ENCODE results near the gene SH3BGR.

SH3BGR gene

GRCh38 chr21:39429445-39429844 is 22.3 kb upstream of the SH3BGR start:
- Histone ChIP-seq H3K79me1 (replicated peaks; ENCODE audit: low read length, poor library complexity, severe bottlenecking) (no peaks in the 10 kb centered on the region), H3K9me3 (ENCODE audit: control insufficient read depth, low read length) (no peaks in the 10 kb centered on the region), H3K23ac (ENCODE audit: low read length in 2 of 2) (no peak overlapping the region), H2BK5ac (ENCODE audit: low read depth, low read length, poor library complexity, severe bottlenecking) (no peak overlapping the region), H2AFZ (ENCODE audit: low read depth, low read length) (no peak overlapping the region), H4K91ac (ENCODE audit: low read length) (no peak overlapping the region), H3K27ac (ENCODE audit: low read length, poor library complexity, severe bottlenecking) (no peak overlapping the region), H3K4me3 (ENCODE audit: insufficient read depth in 1 of 2, low read depth in 1 of 2, low read length in 2 of 2) (no peak overlapping the region), H3K4me1 (ENCODE audit: control insufficient read depth, insufficient read depth, low read depth, low read length) (no peaks in the 10 kb centered on the region), H2AK5ac (ENCODE audit: low read length, severe bottlenecking) (no peak overlapping the region), H3K36me3 (ENCODE audit: control insufficient read depth in 1 of 2, insufficient read depth in 2 of 2, low read depth in 1 of 2, low read length in 2 of 2) (no peaks in the 10 kb centered on the region), H3K9ac (ENCODE audit: low read length) (no peak overlapping the region), H3K14ac (ENCODE audit: low read length in 2 of 2) (no peak overlapping the region), H3K18ac (ENCODE audit: low read depth in 1 of 2, low read length in 2 of 2) (no peak overlapping the region), H3K4me2 (ENCODE audit: low read length, poor library complexity, severe bottlenecking) (no peak overlapping the region), H3K27me3 (ENCODE audit: control insufficient read depth in 1 of 2, insufficient read depth in 1 of 2, low read length in 2 of 2) (no peaks in the 10 kb centered on the region), H4K8ac (ENCODE audit: low read length) (no peak overlapping the region), H2BK120ac (ENCODE audit: low read depth, low read length) (no peak overlapping the region), H2BK12ac (ENCODE audit: low read length in 2 of 2) (no peak overlapping the region), H2BK15ac (ENCODE audit: low read depth, poor library complexity, severe bottlenecking) (no peak overlapping the region), H3K4ac (ENCODE audit: low read depth in 1 of 2, low read length in 2 of 2) (no peak overlapping the region)
- WGBS: 100% methylated on average over 2 of the region's 2 CpGs
- no peak for DNase-seq

GRCh38 chr21:39430016-39430415 is 21.8 kb upstream of the SH3BGR start:
- Histone ChIP-seq H2AFZ (ENCODE audit: low read depth, low read length) (no peak overlapping the region), H3K18ac (ENCODE audit: low read depth in 1 of 2, low read length in 2 of 2) (no peak overlapping the region), H3K14ac (ENCODE audit: low read length in 2 of 2) (no peak overlapping the region), H2AK5ac (ENCODE audit: low read length, severe bottlenecking) (no peak overlapping the region), H3K36me3 (ENCODE audit: control insufficient read depth in 1 of 2, insufficient read depth in 2 of 2, low read depth in 1 of 2, low read length in 2 of 2) (no peaks in the 10 kb centered on the region), H3K9ac (ENCODE audit: low read length) (no peak overlapping the region), H3K27me3 (ENCODE audit: control insufficient read depth in 1 of 2, insufficient read depth in 1 of 2, low read length in 2 of 2) (no peaks in the 10 kb centered on the region), H3K4me1 (ENCODE audit: control insufficient read depth, insufficient read depth, low read depth, low read length) (no peaks in the 10 kb centered on the region), H4K8ac (ENCODE audit: low read length) (no peak overlapping the region), H3K27ac (ENCODE audit: low read length, poor library complexity, severe bottlenecking) (no peak overlapping the region), H3K79me1 (replicated peaks; ENCODE audit: low read length, poor library complexity, severe bottlenecking) (no peaks in the 10 kb centered on the region), H2BK15ac (ENCODE audit: low read depth, poor library complexity, severe bottlenecking) (no peak overlapping the region), H3K4me2 (ENCODE audit: low read length, poor library complexity, severe bottlenecking) (no peak overlapping the region), H3K4ac (ENCODE audit: low read depth in 1 of 2, low read length in 2 of 2) (no peak overlapping the region), H3K9me3 (ENCODE audit: control insufficient read depth, low read length) (no peaks in the 10 kb centered on the region), H2BK12ac (ENCODE audit: low read length in 2 of 2) (no peak overlapping the region), H4K91ac (ENCODE audit: low read length) (no peak overlapping the region), H3K4me3 (ENCODE audit: insufficient read depth in 1 of 2, low read depth in 1 of 2, low read length in 2 of 2) (no peak overlapping the region), H2BK5ac (ENCODE audit: low read depth, low read length, poor library complexity, severe bottlenecking) (no peak overlapping the region), H2BK120ac (ENCODE audit: low read depth, low read length) (no peak overlapping the region), H3K23ac (ENCODE audit: low read length in 2 of 2) (no peak overlapping the region)
- DNase-seq: no peak
- 95% methylated on average over 3 of the region's 3 CpGs for WGBS

- Histone ChIP-seq H2BK120ac (ENCODE audit: low read depth, low read length) (no peak overlapping the region), H3K23ac (ENCODE audit: low read length in 2 of 2) (no peak overlapping the region), H3K27me3 (ENCODE audit: control insufficient read depth in 1 of 2, insufficient read depth in 1 of 2, low read length in 2 of 2) (no peaks in the 10 kb centered on the region), H3K79me1 (replicated peaks; ENCODE audit: low read length, poor library complexity, severe bottlenecking) (no peaks in the 10 kb centered on the region), H3K4me3 (ENCODE audit: insufficient read depth in 1 of 2, low read depth in 1 of 2, low read length in 2 of 2) (no peak overlapping the region), H3K9me3 (ENCODE audit: control insufficient read depth, low read length) (no peaks in the 10 kb centered on the region), H2AK5ac (ENCODE audit: low read length, severe bottlenecking) (no peak overlapping the region), H4K8ac (ENCODE audit: low read length) (no peak overlapping the region), H3K9ac (ENCODE audit: low read length) (no peak overlapping the region), H2BK12ac (ENCODE audit: low read length in 2 of 2) (no peak overlapping the region), H4K91ac (ENCODE audit: low read length) (no peak overlapping the region), H3K4me2 (ENCODE audit: low read length, poor library complexity, severe bottlenecking) (no peak overlapping the region), H3K36me3 (ENCODE audit: control insufficient read depth in 1 of 2, insufficient read depth in 2 of 2, low read depth in 1 of 2, low read length in 2 of 2) (no peaks in the 10 kb centered on the region), H2BK15ac (ENCODE audit: low read depth, poor library complexity, severe bottlenecking) (no peak overlapping the region), H2AFZ (ENCODE audit: low read depth, low read length) (no peak overlapping the region), H3K4me1 (ENCODE audit: control insufficient read depth, insufficient read depth, low read depth, low read length) (no peaks in the 10 kb centered on the region), H3K14ac (ENCODE audit: low read length in 2 of 2) (no peak overlapping the region), H3K18ac (ENCODE audit: low read depth in 1 of 2, low read length in 2 of 2) (no peak overlapping the region), H3K27ac (ENCODE audit: low read length, poor library complexity, severe bottlenecking) (no peak overlapping the region), H2BK5ac (ENCODE audit: low read depth, low read length, poor library complexity, severe bottlenecking) (no peak overlapping the region), H3K4ac (ENCODE audit: low read depth in 1 of 2, low read length in 2 of 2) (no peak overlapping the region)
- DNase-seq: no peak
- WGBS: 46% methylated on average over 4 of the region's 4 CpGs
Observed at GRCh38 chr21:39430457-39430856, 21.3 kb upstream of the SH3BGR start.

- Histone ChIP-seq H3K14ac (ENCODE audit: low read length in 2 of 2) (no peak overlapping the region), H3K27me3 (ENCODE audit: control insufficient read depth in 1 of 2, insufficient read depth in 1 of 2, low read length in 2 of 2) (no peaks in the 10 kb centered on the region), H2AFZ (ENCODE audit: low read depth, low read length) (no peak overlapping the region), H2AK5ac (ENCODE audit: low read length, severe bottlenecking) (no peak overlapping the region), H3K79me1 (replicated peaks; ENCODE audit: low read length, poor library complexity, severe bottlenecking) (no peaks in the 10 kb centered on the region), H3K4me1 (ENCODE audit: control insufficient read depth, insufficient read depth, low read depth, low read length) (no peaks in the 10 kb centered on the region), H3K4ac (ENCODE audit: low read depth in 1 of 2, low read length in 2 of 2) (no peak overlapping the region), H2BK15ac (ENCODE audit: low read depth, poor library complexity, severe bottlenecking) (no peak overlapping the region), H3K27ac (ENCODE audit: low read length, poor library complexity, severe bottlenecking) (no peak overlapping the region), H3K9me3 (ENCODE audit: control insufficient read depth, low read length) (no peaks in the 10 kb centered on the region), H2BK120ac (ENCODE audit: low read depth, low read length) (no peak overlapping the region), H3K4me2 (ENCODE audit: low read length, poor library complexity, severe bottlenecking) (no peak overlapping the region), H3K23ac (ENCODE audit: low read length in 2 of 2) (no peak overlapping the region), H3K18ac (ENCODE audit: low read depth in 1 of 2, low read length in 2 of 2) (no peak overlapping the region), H2BK5ac (ENCODE audit: low read depth, low read length, poor library complexity, severe bottlenecking) (no peak overlapping the region), H3K4me3 (ENCODE audit: insufficient read depth in 1 of 2, low read depth in 1 of 2, low read length in 2 of 2) (no peak overlapping the region), H2BK12ac (ENCODE audit: low read length in 2 of 2) (no peak overlapping the region), H3K36me3 (ENCODE audit: control insufficient read depth in 1 of 2, insufficient read depth in 2 of 2, low read depth in 1 of 2, low read length in 2 of 2) (no peaks in the 10 kb centered on the region), H4K91ac (ENCODE audit: low read length) (no peak overlapping the region), H4K8ac (ENCODE audit: low read length) (no peak overlapping the region), H3K9ac (ENCODE audit: low read length) (no peak overlapping the region)
- WGBS: 88% methylated on average over 2 of the region's 2 CpGs
- DNase-seq: no peak
Observed at GRCh38 chr21:39430954-39431353, 20.8 kb upstream of the SH3BGR start.

Data from mesenchymal stem cell (in vitro differentiated cells and primary cell).